GM13976 (cell line): ENCODE measurements around the gene VSIG10L2.

Experiments used
- DNase-seq: peaks from one replicate; pipeline ENCODE4 v3.0.0; 2012; ENCODE audit warnings: low spot score
- in situ Hi-C: fragments of 300-500 bp; cut with MboI; formaldehyde crosslinking; loops from one replicate; pipeline ENCODE4 v1.12.0; 2022; ENCODE audit warnings: low sequenced_read_pairs, mixed read lengths, inconsistent platforms; ENCODE audit not compliant: unreplicated experiment
- TF ChIP-seq, protein P1 (sequence below): IDR thresholded peaks from 2 replicates; pipeline ENCODE4 v1.5.1; 2012; ENCODE audit warnings: borderline replicate concordance, mild to moderate bottlenecking; ENCODE audit not compliant: insufficient read depth; ENCODE audit errors: extremely low read depth, missing control alignments, control extremely low read depth

The VSIG10L2 gene

DNA sequence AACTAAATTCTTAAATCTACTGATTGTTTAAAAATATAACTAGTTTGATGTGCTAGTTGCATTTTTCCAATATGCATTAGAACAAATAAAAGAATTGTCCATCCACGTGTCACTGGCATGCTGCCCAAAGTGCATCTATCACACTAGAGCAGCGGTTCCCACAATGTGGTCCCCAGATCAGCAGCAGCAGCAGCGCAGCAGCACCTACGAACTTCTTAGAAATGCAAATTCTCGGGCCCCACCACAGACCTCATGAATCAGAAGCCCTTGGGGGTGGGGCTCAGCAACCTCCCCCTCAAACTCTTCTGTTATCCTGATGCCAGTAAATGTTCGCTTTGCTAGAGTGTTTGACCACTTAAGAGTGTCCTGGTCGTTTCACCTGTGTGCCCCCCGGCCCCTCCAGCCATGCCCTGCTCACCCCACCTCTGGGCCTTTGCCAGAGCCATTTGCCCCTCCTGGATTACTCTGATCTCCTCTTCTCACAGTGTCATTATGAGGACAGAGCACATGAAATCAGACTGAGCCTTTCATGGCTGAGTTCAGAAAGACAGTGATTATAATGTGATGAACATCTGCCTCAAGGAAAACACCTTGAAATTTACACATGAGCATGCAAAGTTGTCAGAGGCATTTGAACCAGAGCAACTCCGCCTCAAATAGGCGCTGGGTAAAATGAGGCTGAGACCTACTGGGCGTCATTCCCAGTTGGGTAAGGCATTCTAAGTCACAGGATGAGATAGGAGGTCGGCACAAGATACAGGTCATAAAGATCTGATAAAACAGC lies 12.6 kb upstream of the VSIG10L2 start:
- no peak for DNase-seq
- in situ Hi-C loops = no loop called here
- TF ChIP-seq, protein P1, sequence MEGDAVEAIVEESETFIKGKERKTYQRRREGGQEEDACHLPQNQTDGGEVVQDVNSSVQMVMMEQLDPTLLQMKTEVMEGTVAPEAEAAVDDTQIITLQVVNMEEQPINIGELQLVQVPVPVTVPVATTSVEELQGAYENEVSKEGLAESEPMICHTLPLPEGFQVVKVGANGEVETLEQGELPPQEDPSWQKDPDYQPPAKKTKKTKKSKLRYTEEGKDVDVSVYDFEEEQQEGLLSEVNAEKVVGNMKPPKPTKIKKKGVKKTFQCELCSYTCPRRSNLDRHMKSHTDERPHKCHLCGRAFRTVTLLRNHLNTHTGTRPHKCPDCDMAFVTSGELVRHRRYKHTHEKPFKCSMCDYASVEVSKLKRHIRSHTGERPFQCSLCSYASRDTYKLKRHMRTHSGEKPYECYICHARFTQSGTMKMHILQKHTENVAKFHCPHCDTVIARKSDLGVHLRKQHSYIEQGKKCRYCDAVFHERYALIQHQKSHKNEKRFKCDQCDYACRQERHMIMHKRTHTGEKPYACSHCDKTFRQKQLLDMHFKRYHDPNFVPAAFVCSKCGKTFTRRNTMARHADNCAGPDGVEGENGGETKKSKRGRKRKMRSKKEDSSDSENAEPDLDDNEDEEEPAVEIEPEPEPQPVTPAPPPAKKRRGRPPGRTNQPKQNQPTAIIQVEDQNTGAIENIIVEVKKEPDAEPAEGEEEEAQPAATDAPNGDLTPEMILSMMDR = no peak

DNA sequence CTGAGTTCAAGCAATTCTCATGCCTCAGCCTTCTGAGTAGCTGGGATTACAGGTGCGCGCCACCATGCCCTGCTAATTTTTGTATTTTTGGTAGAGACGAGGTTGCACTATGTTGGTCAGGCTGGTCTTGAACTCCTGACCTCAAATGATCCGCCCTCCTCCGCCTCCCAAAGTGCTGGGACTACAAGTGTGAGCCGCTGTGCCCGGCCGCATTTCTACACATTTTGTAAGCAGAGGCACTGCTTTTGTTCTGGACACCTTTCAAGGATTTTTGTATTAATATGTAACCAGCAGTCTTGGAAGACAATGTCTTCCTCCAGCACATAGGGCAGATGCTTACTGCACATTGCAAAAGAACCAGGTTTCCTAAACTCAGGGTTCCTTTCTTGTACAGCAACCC lies 11.4 kb upstream of the VSIG10L2 start:
- in situ Hi-C loops = no loop called here
- DNase-seq = no peak
- TF ChIP-seq, protein P1 = no peak

DNA sequence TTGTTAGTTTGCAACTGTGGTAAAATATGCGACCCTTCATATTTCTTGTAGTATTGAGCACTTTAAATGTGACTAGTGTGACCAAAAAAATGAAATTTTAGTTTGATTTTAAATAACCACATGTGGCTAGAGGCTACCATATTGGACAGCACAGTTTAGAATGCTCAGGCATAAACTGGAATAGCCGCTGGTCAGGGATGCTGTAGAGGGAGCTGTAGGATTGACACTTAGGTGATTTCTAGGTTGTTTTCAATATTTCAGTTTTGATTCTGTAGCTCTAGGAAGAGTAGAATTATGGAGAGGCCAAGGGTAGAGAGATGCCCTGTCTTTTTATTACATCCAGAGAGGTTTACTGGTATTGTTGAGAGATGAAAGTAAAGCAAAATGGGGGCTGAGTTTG lies 10.8 kb upstream of the VSIG10L2 start:
- no peak for DNase-seq
- in situ Hi-C loops = no loop called here

DNA sequence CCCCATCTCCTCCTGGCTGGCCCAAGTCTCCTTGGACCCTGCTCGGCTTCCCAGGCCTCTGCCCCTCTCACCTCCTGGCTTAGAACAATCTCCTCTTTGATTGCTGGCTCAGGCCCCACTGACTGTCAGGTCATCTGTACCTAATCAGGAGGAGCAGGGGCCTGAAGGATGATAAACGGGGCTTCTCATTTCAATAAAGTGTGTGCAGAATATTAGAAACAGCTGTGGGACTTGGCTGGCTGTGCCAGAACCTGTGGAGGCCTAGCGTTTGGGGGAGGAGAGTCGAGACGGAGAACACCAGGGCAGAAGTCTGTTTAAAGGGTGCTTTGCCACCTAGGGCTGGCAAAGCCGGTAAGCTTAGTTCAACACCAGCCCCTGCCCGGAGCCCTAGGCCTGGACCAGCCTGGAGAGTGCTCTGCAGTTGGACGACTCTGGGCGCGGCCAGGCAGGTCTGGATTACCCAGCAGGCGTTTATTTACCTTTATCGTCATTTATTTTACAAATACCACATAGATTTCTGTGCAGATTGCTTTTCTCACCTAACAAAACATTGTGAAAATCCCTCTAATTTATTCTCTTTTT lies 10.1 kb upstream of the VSIG10L2 start:
- DNase-seq = no peak
- in situ Hi-C loops = no loop called here
- TF ChIP-seq, protein P1 = no peak

More for the DNA sequence above, 10.8 kb upstream of the VSIG10L2 start:
- TF ChIP-seq, protein P1 = no peak

DNA sequence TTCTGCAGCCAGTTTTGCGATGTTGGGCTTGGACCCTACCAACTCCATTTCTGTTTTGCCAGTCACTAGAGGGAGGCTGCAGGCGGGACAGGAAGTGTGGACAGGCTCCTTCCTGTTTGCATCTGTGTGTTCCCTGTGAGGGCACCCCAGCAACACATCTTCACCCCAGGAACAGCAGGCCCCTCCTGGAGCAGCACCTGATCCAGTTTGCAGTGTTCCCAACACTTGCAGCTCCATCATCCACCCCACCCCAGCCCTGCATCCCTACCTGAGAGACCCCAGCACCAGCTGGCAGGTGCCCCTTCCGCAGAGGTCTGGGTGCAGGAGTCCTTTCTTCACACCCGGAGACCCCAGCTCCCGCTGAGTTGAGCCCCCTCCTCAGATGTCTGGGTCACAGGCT lies 7.4 kb upstream of the VSIG10L2 start:
- TF ChIP-seq, protein P1 = no peak
- no peak for DNase-seq
- in situ Hi-C loops = no loop called here

DNA sequence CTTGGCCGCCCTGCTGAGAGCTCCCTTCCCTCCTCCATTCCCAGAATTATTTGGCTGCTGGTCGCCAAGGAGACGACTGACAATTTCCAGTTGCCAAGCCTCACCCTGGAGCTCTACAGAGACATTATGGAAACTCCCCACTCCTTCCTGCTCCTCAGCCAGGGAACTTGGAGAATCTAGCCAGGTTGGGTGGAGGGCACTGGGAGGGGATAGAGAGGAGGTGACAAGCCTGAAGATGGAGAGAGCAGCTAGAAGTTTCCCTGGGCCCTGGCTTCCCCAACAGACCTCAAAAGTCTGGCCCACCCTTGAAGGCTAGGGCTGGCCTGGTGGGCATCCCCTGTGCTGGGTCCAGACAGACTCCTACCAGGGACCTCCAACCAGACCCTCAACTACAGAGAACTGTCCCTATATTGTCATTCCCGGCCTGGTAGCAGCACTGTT lies 6.7 kb upstream of the VSIG10L2 start:
- TF ChIP-seq, protein P1 = no peak
- in situ Hi-C loops = no loop called here
- no peak for DNase-seq

DNA sequence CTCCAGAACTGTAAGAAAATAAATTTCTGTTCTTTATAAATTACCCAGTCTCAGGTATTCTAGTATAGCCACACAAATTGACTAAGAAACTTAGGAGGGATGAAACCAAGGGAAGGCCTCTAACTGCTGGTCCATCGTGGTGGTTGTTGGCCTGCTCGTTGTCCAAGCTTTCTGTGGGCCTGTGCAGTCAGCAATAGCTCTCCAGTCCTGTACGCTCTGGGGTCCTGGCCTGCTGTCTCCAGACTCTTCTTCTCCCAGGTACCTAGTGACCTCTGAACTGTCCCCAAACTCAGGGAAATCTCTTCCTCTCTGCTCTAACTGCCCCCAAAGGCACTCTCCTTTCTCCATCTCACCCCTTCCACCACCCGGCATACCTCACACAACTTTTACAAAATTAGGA lies 5.7 kb upstream of the VSIG10L2 start:
- DNase-seq = no peak
- in situ Hi-C loops = no loop called here
- TF ChIP-seq, protein P1 = no peak
